H9 (cell line): ENCODE results near the gene ITGA11. TPM values are rescaled to one million over a fixed set of nuclear protein-coding genes. Genes with fewer than 3 reads are reported as not detected.

Experiments
- DNase-seq: peaks from one replicate; pipeline ENCODE4 v3.0.0-alpha.2; 2017
- H2AFZ ChIP-seq: one replicate; pipeline ENCODE4 v1.6.1; 2013; ENCODE audit warnings: mild to moderate bottlenecking, low read length, control low read depth, moderate library complexity
- H2AK5ac ChIP-seq: 2 replicates; pipeline ENCODE4 v1.6.1; 2013; ENCODE audit warnings: low read length, control low read depth, mixed read lengths; ENCODE audit not compliant: insufficient read length
- H2BK120ac ChIP-seq: one replicate; pipeline ENCODE4 v1.6.1; 2013; ENCODE audit warnings: low read depth, mild to moderate bottlenecking, low read length, control low read depth, inconsistent platforms; ENCODE audit not compliant: poor library complexity, severe bottlenecking
- H2BK12ac ChIP-seq: 2 replicates; pipeline ENCODE4 v1.6.1; 2013; ENCODE audit warnings: low read length, control low read depth, mixed read lengths, low read depth; ENCODE audit not compliant: insufficient read length
- H2BK15ac ChIP-seq: 2 replicates; pipeline ENCODE4 v1.6.1; 2013; ENCODE audit warnings: low read depth, low read length, control low read depth
- H2BK20ac ChIP-seq: one replicate; pipeline ENCODE4 v1.6.1; 2013; ENCODE audit warnings: low read depth, mild to moderate bottlenecking, low read length, control low read depth, inconsistent platforms; ENCODE audit not compliant: poor library complexity, severe bottlenecking
- H2BK5ac ChIP-seq: 2 replicates; pipeline ENCODE4 v1.6.1; 2013; ENCODE audit warnings: low read length, control low read depth, mixed read lengths; ENCODE audit not compliant: insufficient read length
- H3K14ac ChIP-seq: 2 replicates; pipeline ENCODE4 v1.6.1; 2013; ENCODE audit warnings: low read length, control low read depth; ENCODE audit not compliant: insufficient read depth
- H3K18ac ChIP-seq: 2 replicates; pipeline ENCODE4 v1.6.1; 2013; ENCODE audit warnings: low read depth, mild to moderate bottlenecking, mixed read lengths, low read length, control low read depth; ENCODE audit not compliant: insufficient read length
- H3K23ac ChIP-seq: 2 replicates; pipeline ENCODE4 v1.6.1; 2013; ENCODE audit warnings: low read length, control low read depth, mixed read lengths, low read depth; ENCODE audit not compliant: insufficient read length
- H3K23me2 ChIP-seq: 2 replicates; pipeline ENCODE4 v1.6.1; 2013; ENCODE audit warnings: low read depth, mild to moderate bottlenecking, mixed read lengths, low read length, control low read depth; ENCODE audit not compliant: insufficient read length, poor library complexity, severe bottlenecking
- H3K27ac ChIP-seq: 2 replicates; pipeline ENCODE4 v1.5.1; 2013; ENCODE audit warnings: low read length, control low read depth, mixed read lengths, low read depth; ENCODE audit not compliant: insufficient read length
- H3K27me3 ChIP-seq: 2 replicates; pipeline ENCODE4 v1.6.1; 2013; ENCODE audit warnings: low read length, control low read depth, inconsistent platforms; ENCODE audit not compliant: insufficient read depth
- H3K4ac ChIP-seq: 2 replicates; pipeline ENCODE4 v1.6.1; 2013; ENCODE audit warnings: low read depth, mild to moderate bottlenecking, control low read depth, inconsistent platforms, low read length, moderate library complexity
- H3K4me1 ChIP-seq: 2 replicates; pipeline ENCODE4 v1.6.1; 2013; ENCODE audit warnings: low read length, control low read depth, inconsistent platforms; ENCODE audit not compliant: insufficient read depth
- H3K4me2 ChIP-seq: 2 replicates; pipeline ENCODE4 v1.6.1; 2013; ENCODE audit warnings: low read length, control low read depth, mixed read lengths; ENCODE audit not compliant: insufficient read length, insufficient read depth
- H3K56ac ChIP-seq: 2 replicates; pipeline ENCODE4 v1.6.1; 2013; ENCODE audit warnings: low read depth, mild to moderate bottlenecking, mixed read lengths, low read length, control low read depth; ENCODE audit not compliant: insufficient read length
- H3K79me1 ChIP-seq: 2 replicates; pipeline ENCODE4 v1.6.1; 2013; ENCODE audit warnings: low read depth, mild to moderate bottlenecking, moderate library complexity, low read length, control low read depth, inconsistent platforms; ENCODE audit not compliant: insufficient read depth, poor library complexity, severe bottlenecking
- H3K79me2 ChIP-seq: 2 replicates; pipeline ENCODE4 v1.6.1; 2013; ENCODE audit warnings: low read length, control low read depth, inconsistent platforms; ENCODE audit not compliant: insufficient read depth
- H3K9ac ChIP-seq: 2 replicates; pipeline ENCODE4 v1.6.1; 2013; ENCODE audit warnings: low read length, control low read depth, mixed read lengths; ENCODE audit not compliant: insufficient read length; ENCODE audit errors: extremely low read depth
- H3K9me3 ChIP-seq: one replicate; pipeline ENCODE4 v1.6.1; 2013; ENCODE audit warnings: low read depth, low read length, inconsistent platforms; ENCODE audit not compliant: control insufficient read depth
- H3T11ph ChIP-seq: one replicate; pipeline ENCODE4 v1.6.1; 2013; ENCODE audit warnings: mild to moderate bottlenecking, low read length, control low read depth, inconsistent platforms
- H4K20me1 ChIP-seq: one replicate; pipeline ENCODE4 v1.6.1; 2013; ENCODE audit not compliant: control insufficient read depth, insufficient read length, insufficient read depth
- H4K5ac ChIP-seq: 2 replicates; pipeline ENCODE4 v1.6.1; 2013; ENCODE audit warnings: low read depth, mild to moderate bottlenecking, mixed read lengths, low read length, control low read depth; ENCODE audit not compliant: insufficient read length
- H4K8ac ChIP-seq: replicated peaks from 2 replicates; pipeline ENCODE4 v1.6.1; 2013; ENCODE audit warnings: low read length, control low read depth, mixed read lengths, low read depth; ENCODE audit not compliant: insufficient read length
- H4K91ac ChIP-seq: 2 replicates; pipeline ENCODE4 v1.6.1; 2013; ENCODE audit warnings: low read depth, mild to moderate bottlenecking, moderate library complexity, mixed read lengths, low read length, control low read depth; ENCODE audit not compliant: insufficient read length
- H3K27ac Mint-ChIP-seq, 3 experiments: 2 replicates in 2 of 3; 3 replicates in 1 of 3; pipeline ENCODE4 v1.8.0; 2020 to 2021; ENCODE audit warnings: mixed read lengths in 3 of 3, mild to moderate bottlenecking in 1 of 3, moderate library complexity in 1 of 3
- H3K27me3 Mint-ChIP-seq: 2 replicates; pipeline ENCODE4 v1.8.0; 2021; ENCODE audit warnings: low read depth, mild to moderate bottlenecking, moderate library complexity, mixed read lengths
- H3K36me3 Mint-ChIP-seq, 3 experiments: 2 replicates in 2 of 3; 3 replicates in 1 of 3; pipeline ENCODE4 v1.8.0; 2020 to 2021; ENCODE audit warnings: low read depth in 3 of 3, mixed read lengths in 3 of 3; ENCODE audit not compliant: insufficient read depth in 1 of 3
- H3K4me1 Mint-ChIP-seq, 2 experiments: 2 replicates each; pipeline ENCODE4 v1.8.0; 2020; ENCODE audit warnings: mixed read lengths in 2 of 2
- H3K4me3 Mint-ChIP-seq, 2 experiments: 2 replicates in 1 of 2; 3 replicates in 1 of 2; pipeline ENCODE4 v1.8.0; 2020 to 2021; ENCODE audit warnings: mild to moderate bottlenecking in 2 of 2, mixed read lengths in 2 of 2, moderate library complexity in 1 of 2
- H3K9me3 Mint-ChIP-seq, 2 experiments: 2 replicates in 1 of 2; 3 replicates in 1 of 2; pipeline ENCODE4 v1.8.0; 2020; ENCODE audit warnings: mild to moderate bottlenecking in 2 of 2, mixed read lengths in 2 of 2, moderate library complexity in 1 of 2
- WGBS: extraction: QIAGEN DNeasy Blood & Tissue Kit; methylation state at CpG from one replicate; pipeline ENCODE4 v1.1.7; 2013; ENCODE audit warnings: missing lambda C conversion rate, low lambda C conversion rate, mixed read lengths; ENCODE audit not compliant: insufficient read length; ENCODE audit errors: extremely low coverage; 5-methylcytosine and 5-hydroxymethylcytosine counted together
- total RNA-seq: library from RNA; stranded (reverse); gene quantifications from 2 replicates; pipeline ENCODE4 v1.2.1, GENCODE V29; 2021
- TF ChIP-seq, protein P1 (sequence below): fragments of 200-600 bp; sonication (generic); conservative IDR thresholded peaks from 3 replicates; pipeline ENCODE4 v1.8.0; 2021; ENCODE audit warnings: antibody characterized with exemption, mild to moderate bottlenecking

Gene ITGA11
- total RNA-seq, 1 experiment from 2014 or later = 0.07 TPM

DNA sequence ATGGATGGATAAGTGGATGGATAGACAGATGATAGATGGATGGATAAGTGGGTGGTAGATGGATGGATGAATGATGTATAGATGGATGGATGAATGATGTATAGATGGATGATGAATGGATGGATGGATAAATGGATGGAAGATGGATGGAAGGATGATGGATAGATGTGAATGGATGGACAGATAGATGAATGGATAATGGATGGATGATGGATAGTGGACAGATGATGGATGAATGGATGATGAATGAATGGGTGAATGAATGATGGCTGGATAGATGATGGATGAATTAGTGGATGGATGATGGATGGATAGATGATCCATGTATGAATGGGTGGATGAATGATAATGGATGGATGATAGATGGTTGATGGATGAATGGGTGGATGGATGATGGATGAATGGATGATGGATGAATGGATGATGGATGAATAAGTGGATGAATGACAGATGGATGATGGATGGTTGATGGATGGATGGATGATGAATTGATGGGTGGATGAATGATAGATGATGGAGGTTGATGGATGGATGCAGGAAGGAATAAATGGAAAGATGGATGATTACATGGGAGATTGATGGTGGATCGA, 69.3 kb downstream of the ITGA11 start:
- no peak overlapping the region for H4K5ac ChIP-seq
- Mint-ChIP-seq H3K27me3 (peaks cover 6% of the 10 kb centered on the region), H3K4me1 (peaks cover 6 to 13% of the 10 kb centered on the region in 2 experiments), H3K4me3 (no peak overlapping the region), H3K27ac (no peak overlapping the region), H3K9me3 (peaks cover 0 to 4% of the 10 kb centered on the region in 2 experiments; a peak in 2 of 5 replicates), H3K36me3 (no peaks in the 10 kb centered on the region)
- H3K4me1 ChIP-seq = no peaks in the 10 kb centered on the region
- no peak overlapping the region for H3K14ac ChIP-seq
- H3K9ac ChIP-seq = no peak overlapping the region
- H2BK120ac ChIP-seq = no peak overlapping the region
- 100% methylated on average over 1 of the region's 1 CpG for WGBS
- DNase-seq = no peak
- H3K4ac ChIP-seq = no peak overlapping the region
- H2BK20ac ChIP-seq = no peak overlapping the region
- H2AK5ac ChIP-seq = no peak overlapping the region
- no peak overlapping the region for H2BK15ac ChIP-seq
- H3K9me3 ChIP-seq = no peaks in the 10 kb centered on the region
- no peak overlapping the region for H4K91ac ChIP-seq
- H3T11ph ChIP-seq = no peak overlapping the region
- TF ChIP-seq, protein P1, sequence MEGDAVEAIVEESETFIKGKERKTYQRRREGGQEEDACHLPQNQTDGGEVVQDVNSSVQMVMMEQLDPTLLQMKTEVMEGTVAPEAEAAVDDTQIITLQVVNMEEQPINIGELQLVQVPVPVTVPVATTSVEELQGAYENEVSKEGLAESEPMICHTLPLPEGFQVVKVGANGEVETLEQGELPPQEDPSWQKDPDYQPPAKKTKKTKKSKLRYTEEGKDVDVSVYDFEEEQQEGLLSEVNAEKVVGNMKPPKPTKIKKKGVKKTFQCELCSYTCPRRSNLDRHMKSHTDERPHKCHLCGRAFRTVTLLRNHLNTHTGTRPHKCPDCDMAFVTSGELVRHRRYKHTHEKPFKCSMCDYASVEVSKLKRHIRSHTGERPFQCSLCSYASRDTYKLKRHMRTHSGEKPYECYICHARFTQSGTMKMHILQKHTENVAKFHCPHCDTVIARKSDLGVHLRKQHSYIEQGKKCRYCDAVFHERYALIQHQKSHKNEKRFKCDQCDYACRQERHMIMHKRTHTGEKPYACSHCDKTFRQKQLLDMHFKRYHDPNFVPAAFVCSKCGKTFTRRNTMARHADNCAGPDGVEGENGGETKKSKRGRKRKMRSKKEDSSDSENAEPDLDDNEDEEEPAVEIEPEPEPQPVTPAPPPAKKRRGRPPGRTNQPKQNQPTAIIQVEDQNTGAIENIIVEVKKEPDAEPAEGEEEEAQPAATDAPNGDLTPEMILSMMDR = no peak
- no peaks in the 10 kb centered on the region for H3K23me2 ChIP-seq
- H3K27me3 ChIP-seq = no peaks in the 10 kb centered on the region; the same call in 1 of the 2 replicates
- no peak overlapping the region for H2BK12ac ChIP-seq
- H3K79me2 ChIP-seq = no peaks in the 10 kb centered on the region
- H3K23ac ChIP-seq = no peak overlapping the region
- H3K79me1 ChIP-seq = no peaks in the 10 kb centered on the region
- no peak overlapping the region for H3K56ac ChIP-seq
- no peak overlapping the region for H3K4me2 ChIP-seq
- no peaks in the 10 kb centered on the region for H4K20me1 ChIP-seq
- H4K8ac ChIP-seq = no peak overlapping the region
- no peak overlapping the region for H2AFZ ChIP-seq
- no peak overlapping the region for H3K18ac ChIP-seq
- H2BK5ac ChIP-seq = no peak overlapping the region
- no peak overlapping the region for H3K27ac ChIP-seq
